ENCODE data around the gene USF1. TPM values are rescaled to one million over a fixed set of nuclear protein-coding genes. Genes with fewer than 3 reads are reported as not detected.

Gene USF1
- total and polyA plus RNA-seq, 9 of the 15 experiments (the other 6 are each of a cell fraction or from before 2014, with no cell fraction given): 7.4 to 60.2 (median 54.2) TPM

GRCh38 chr1:161013488-161014230, 32.1 kb downstream of the USF1 start:
- 3% methylated on average over 15 of the region's 15 CpGs for WGBS (ENCODE audit: insufficient coverage, low coverage, missing lambda C conversion rate)
- Histone ChIP-seq H3K4me2 (ENCODE audit: insufficient read depth, low read length) (peak overlapping the region; percentile 88), H3K9me3 (replicated peaks; ENCODE audit: control insufficient read depth, insufficient read depth, low read depth, low read length) (no peaks in the 10 kb centered on the region), H3K9ac (ENCODE audit: insufficient read depth in 1 of 2, low read depth in 2 of 2, low read length in 2 of 2) (peak overlapping the region; percentile 81 to 95), H3K79me2 (ENCODE audit: control insufficient read depth, insufficient read depth, low read length) (peaks cover 87% of the 10 kb centered on the region), H3K9me1 (ENCODE audit: control insufficient read depth, insufficient read depth, low read length) (peaks cover 3% of the 10 kb centered on the region), H3K27me3 (ENCODE audit: control insufficient read depth in 2 of 2, insufficient read depth in 2 of 2, low read length in 2 of 2) (no peaks in the 10 kb centered on the region), H3K4me3 (peak overlapping the region; percentile 32), H3K36me3 (ENCODE audit: control insufficient read depth, insufficient read depth, low read length) (peaks cover 9% of the 10 kb centered on the region; the same call in 2 of the 3 replicates), H3K27ac (ENCODE audit: extremely low read depth, low read depth, low read length) (peak overlapping the region; percentile 100), H3K4me1 (replicated peaks in 1 of 2; ENCODE audit: control insufficient read depth in 2 of 2, insufficient read depth in 2 of 2, low read length in 2 of 2) (peaks cover 55 to 56% of the 10 kb centered on the region in 2 experiments), H4K20me1 (replicated peaks; ENCODE audit: control insufficient read depth, insufficient read depth, low read length) (no peaks in the 10 kb centered on the region), H2AFZ (ENCODE audit: low read depth, low read length) (peak overlapping the region; percentile 57)
- ChIA-PET POLR2A (interaction anchor here (0.5 to 2.6 kb wide), 10 partner anchors 8 to 140 kb away, joined by 3 to 18 read pairs (median 4); partner anchors contain the start of genes UFC1 and USF1), CTCF (ENCODE audit: low intra/inter-chr PET ratio) (no interaction called here)
- BruUV-seq (replicated peaks): no TSS peak
- intact Hi-C loops (cut with micrococcal nuclease): loop anchor here (1.0 kb wide), 1 partner anchor 32 kb away; the partner anchor contains the start of gene USF1
- DNase-seq (ENCODE audit: extremely low read depth in 1 of 4, low spot score in 3 of 4) (peak; percentile 71 to 97 (median 84)), ATAC-seq (peak; percentile 85), FAIRE-seq (peak; percentile 99)
- in situ Hi-C loops (cut with MboI): no loop called here
- TF ChIP-seq FOXA1 (IDR thresholded peaks at IDR 0.05; ENCODE audit: borderline replicate concordance) (no peak), ZNF175 (CRISPR knock-in tag; IDR thresholded peaks at IDR 0.05; ENCODE audit: low read depth) (peak; percentile 77), SRSF3 (IDR thresholded peaks at IDR 0.05; ENCODE audit: insufficient read depth, low read length) (no peak), RNF2 (IDR thresholded peaks at IDR 0.05) (peak; percentile 97), PTTG1 (tag; IDR thresholded peaks at IDR 0.05; ENCODE audit: low read depth) (no peak), TARDBP (IDR thresholded peaks at IDR 0.05) (no peak), TAF9B (IDR thresholded peaks at IDR 0.05; ENCODE audit: partially characterized antibody) (peak; percentile 93), ZNF398 (CRISPR knock-in tag; IDR thresholded peaks at IDR 0.05) (no peak), BACH1 (tag; IDR thresholded peaks at IDR 0.05) (no peak), TCF7L2 (IDR thresholded peaks at IDR 0.05; ENCODE audit: low read depth, low read length) (no peak), ZBTB2 (IDR thresholded peaks at IDR 0.05) (peak; percentile 83; the same call in 1 of the 2 replicates), EZH2 (IDR thresholded peaks at IDR 0.05; ENCODE audit: borderline replicate concordance, low read depth, low read length) (no peak), CCAR2 (IDR thresholded peaks at IDR 0.05; ENCODE audit: low read depth, low read length) (no peak), TRIM25 (IDR thresholded peaks at IDR 0.05; ENCODE audit: borderline replicate concordance) (no peak)
